BE2C (cell line): ENCODE data around the gene CCDC88C.
A peak's percentile ranks its signal among the peaks of the same experiment; 100 is the strongest.

Experiments used
- DNase-seq: peaks from one replicate; pipeline ENCODE4 v3.0.0-alpha.2; 2020
- H3K27me3 ChIP-seq: fragments of 250-450 bp; sonication (Bioruptor Pico); 2 replicates; pipeline ENCODE4 v1.5.1; 2020; ENCODE audit warnings: mild to moderate bottlenecking
- H3K36me3 ChIP-seq: fragments of 250-450 bp; sonication (Bioruptor Pico); 2 replicates; pipeline ENCODE4 v1.5.1; 2020; ENCODE audit warnings: mild to moderate bottlenecking
- H3K4me1 ChIP-seq: fragments of 250-450 bp; sonication (Bioruptor Pico); 2 replicates; pipeline ENCODE4 v1.5.1; 2020
- H3K4me3 ChIP-seq: 2 replicates; pipeline ENCODE4 v1.5.1; 2011; ENCODE audit warnings: low read depth, low read length
- H3K9me3 ChIP-seq: fragments of 250-450 bp; sonication (Bioruptor Pico); 2 replicates; pipeline ENCODE4 v1.5.1; 2020
- CTCF ChIP-seq: IDR thresholded peaks from 2 replicates; pipeline ENCODE4 v1.5.1; 2012; ENCODE audit warnings: mild to moderate bottlenecking, low read depth, low read length

Gene CCDC88C

GRCh38 chr14:91401751-91402150, 15.9 kb downstream of the CCDC88C start:
- no peak overlapping the region for H3K4me3 ChIP-seq
- H3K36me3 ChIP-seq = no peaks in the 10 kb centered on the region
- no peak for DNase-seq
- no peak for TF ChIP-seq CTCF
- no peaks in the 10 kb centered on the region for H3K27me3 ChIP-seq
- H3K9me3 ChIP-seq = no peaks in the 10 kb centered on the region; the same call in 1 of the 2 replicates
- H3K4me1 ChIP-seq = peaks cover 9% of the 10 kb centered on the region

- Histone ChIP-seq H3K9me3 (no peaks in the 10 kb centered on the region; the same call in 1 of the 2 replicates), H3K4me1 (peaks cover 9% of the 10 kb centered on the region), H3K4me3 (no peak overlapping the region), H3K36me3 (no peaks in the 10 kb centered on the region), H3K27me3 (no peaks in the 10 kb centered on the region)
- no peak for TF ChIP-seq CTCF
- no peak for DNase-seq
Observed at GRCh38 chr14:91400696-91401095, 16.9 kb downstream of the CCDC88C start.

- H3K9me3 ChIP-seq = no peaks in the 10 kb centered on the region; the same call in 1 of the 2 replicates
- no peak for TF ChIP-seq CTCF
- H3K4me1 ChIP-seq = peaks cover 9% of the 10 kb centered on the region
- H3K27me3 ChIP-seq = no peaks in the 10 kb centered on the region
- H3K4me3 ChIP-seq = no peak overlapping the region
- no peak for DNase-seq
- H3K36me3 ChIP-seq = no peaks in the 10 kb centered on the region
Observed at GRCh38 chr14:91399868-91400640, 17.6 kb downstream of the CCDC88C start.

- H3K9me3 ChIP-seq = no peaks in the 10 kb centered on the region; the same call in 1 of the 2 replicates
- H3K4me3 ChIP-seq = no peak overlapping the region
- H3K36me3 ChIP-seq = no peaks in the 10 kb centered on the region
- TF ChIP-seq CTCF = no peak
- H3K4me1 ChIP-seq = peaks cover 9% of the 10 kb centered on the region
- DNase-seq = peak; percentile 66
- no peaks in the 10 kb centered on the region for H3K27me3 ChIP-seq
Observed at GRCh38 chr14:91398707-91399106, 18.9 kb downstream of the CCDC88C start.

GRCh38 chr14:91397965-91398591, 19.5 kb downstream of the CCDC88C start:
- no peak for DNase-seq
- TF ChIP-seq CTCF = no peak
- H3K36me3 ChIP-seq = no peaks in the 10 kb centered on the region
- peaks cover 7% of the 10 kb centered on the region for H3K4me1 ChIP-seq
- no peaks in the 10 kb centered on the region for H3K27me3 ChIP-seq
- no peak overlapping the region for H3K4me3 ChIP-seq
- no peaks in the 10 kb centered on the region; the same call in 1 of the 2 replicates for H3K9me3 ChIP-seq
